Activated T-cell treated with anti-CD3 and anti-CD28 coated beads, Interleukin-2, amount 50 U/mL, for 48 hours (primary cell): ENCODE results near the gene ABHD16B.

ENCODE experiments used
- DNase-seq, 2 experiments: peaks; one replicate each; pipeline ENCODE4 v3.0.0-alpha.2; 2020

The ABHD16B gene

DNA sequence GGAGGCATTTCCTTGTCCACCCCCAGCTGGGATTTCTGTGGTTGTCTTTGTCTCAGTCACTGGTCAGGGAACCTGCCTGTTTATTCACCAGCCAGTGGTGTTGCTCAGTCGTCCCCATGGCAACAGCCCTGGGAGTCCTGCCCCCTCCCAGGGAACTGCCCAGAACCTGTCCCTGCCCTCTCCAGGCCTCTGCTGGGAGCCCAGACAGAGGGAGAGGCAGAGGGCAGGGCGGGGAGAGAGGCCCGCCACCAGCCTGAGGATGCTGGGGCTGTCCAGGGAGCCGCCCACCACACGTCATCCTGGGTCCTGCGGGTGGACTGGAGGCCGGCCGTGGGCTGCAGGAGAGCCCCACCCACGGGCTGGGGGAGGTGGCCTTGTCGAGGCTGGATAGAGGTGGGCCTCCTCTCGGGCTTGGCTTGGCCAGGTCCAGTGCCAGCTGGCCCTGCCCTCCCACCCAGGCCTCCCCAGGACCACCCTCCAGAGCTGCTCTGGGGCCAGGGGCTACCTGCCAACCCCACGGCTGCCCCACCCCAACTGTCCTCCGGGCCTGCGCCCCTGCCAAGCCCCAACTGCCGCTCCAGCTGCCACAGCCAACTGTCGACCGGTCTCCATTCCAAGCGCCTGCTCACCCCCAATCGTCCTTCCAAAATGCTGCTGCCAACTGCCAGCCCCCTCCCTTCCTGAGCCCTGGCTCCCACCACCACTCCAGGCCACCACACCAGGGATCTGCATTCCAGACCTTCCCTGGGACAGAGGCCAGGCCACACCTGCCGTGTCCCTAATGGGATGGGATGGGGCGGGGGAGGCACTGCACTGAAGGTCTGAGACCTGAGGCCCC, 26.1 kb upstream of the ABHD16B start:
- DNase-seq, result no peak

DNA sequence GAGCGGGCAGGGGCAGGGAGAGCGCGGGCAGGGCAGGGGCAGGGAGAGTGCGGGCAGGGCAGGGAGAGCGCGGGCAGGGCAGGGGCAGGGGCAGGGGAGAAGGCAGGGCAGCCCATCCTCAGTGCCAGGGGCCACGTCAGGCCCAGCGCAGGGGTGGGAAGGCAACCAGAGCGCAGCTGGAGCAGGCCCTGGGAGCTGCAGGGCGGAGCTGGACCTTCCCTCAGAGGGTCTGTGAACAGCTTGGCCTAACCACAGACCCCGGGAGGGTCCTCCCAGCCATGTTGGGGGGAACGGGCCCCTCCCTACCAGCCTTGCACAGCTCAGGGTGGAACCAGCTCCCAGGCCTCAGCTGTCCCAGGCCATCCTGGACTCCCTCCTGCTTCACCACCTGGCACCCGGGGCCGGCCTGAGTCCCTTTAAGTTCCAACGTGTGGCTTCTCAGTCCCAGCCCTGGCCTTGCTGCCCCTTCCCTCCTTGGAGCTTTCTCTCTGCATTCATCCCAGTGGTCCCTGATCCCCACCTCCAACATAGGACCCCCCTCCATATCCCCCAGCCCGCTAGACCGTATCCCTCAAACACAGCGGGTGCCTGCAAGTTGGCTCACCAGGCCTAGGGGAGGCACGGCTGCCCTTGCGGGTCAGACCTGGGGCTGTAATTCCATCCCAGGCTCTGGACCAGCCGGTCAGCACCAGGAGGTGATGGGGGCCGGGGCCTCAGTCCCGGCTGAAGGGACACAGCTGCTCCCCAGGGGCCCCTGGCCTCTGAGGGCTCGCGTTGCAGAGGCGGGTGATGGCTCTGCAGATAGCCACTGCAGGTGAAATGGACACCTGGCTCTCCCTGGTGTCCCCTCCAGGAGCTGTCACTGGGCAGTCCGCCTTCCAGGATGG, 24.6 kb upstream of the ABHD16B start:
- peak in 1 of 2 experiments; percentile 17 for DNase-seq

DNA sequence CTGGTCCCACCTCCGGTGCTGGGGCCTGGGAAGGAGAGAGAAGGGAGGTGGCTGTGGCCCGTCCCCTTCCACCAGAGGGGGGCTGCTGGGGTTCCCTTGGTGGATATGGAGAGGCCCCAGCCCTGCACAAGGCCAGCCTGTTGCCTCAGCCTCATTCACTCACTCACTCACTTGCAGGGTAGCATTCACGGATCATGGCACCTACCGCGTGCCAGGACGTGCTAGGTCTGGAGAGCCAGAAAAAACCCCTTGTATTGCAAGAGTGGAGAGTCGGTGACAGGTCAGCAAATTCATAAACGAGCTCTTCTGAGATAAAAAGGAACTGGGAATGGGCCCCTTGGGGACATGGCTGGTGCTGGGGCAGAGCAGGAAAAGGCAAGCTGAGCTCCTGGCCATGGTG, 23.8 kb upstream of the ABHD16B start:
- no peak for DNase-seq

DNA sequence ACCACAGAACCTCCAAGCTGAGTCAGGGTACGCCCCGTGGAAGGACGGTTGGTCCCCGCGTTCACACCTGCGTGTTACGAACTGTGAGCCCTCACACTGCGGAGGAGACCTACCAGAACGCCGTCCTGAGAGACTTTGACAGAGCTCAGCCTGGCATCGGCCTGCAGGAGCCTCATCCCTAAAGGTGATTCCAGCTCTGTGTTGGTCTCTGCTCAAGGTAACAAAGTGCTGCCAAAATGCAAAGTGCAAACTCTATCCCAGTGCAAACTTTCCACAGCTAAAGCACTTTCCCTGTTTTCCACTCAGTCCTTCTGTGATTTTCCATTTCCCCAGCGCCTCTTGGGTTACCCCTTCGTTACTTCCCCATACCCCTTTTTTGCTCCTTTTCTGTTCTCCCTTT, 21.7 kb upstream of the ABHD16B start:
- DNase-seq, result no peak

DNA sequence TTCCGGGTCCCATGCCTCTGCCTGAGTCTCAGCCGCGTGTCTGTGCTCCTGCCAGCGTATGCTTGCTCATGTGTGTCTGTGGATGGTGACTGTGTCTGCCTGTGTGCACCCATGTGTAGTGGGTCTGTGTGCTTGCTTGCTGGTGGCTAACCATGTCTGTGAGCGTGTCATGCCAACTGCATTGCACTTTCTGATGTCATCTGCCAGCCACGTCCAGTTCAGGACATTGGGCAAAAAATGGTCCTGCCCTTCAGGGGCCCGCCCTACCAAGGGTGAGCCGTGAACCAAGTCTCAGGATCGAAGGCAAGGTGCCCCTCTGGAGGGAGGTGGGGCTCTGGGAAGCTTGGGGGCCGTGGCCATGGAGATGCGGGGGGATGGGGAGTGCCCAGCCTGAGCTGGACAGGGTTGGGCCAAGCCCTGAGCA, 20.9 kb upstream of the ABHD16B start:
- DNase-seq, result no peak

DNA sequence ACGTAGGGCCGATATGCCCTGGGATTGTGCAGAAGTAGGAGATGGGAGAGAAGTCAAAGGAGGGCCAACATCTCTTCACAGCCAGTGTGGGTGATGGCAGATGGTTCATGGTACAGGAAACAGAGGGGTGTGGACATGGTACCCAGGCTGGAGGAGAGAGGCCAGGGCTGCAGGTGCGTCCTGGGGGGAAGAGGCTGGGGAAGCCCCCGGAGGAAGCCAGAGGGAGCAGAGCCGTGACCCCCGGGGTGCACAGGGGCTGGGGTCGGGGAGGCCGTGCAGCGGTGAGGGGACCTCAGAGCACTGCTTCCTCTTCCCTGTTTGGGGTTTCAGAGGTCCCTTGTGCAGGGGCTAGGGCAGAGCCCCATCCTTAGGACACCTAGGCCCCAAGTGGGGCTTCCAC, 19.0 kb upstream of the ABHD16B start:
- no peak for DNase-seq

DNA sequence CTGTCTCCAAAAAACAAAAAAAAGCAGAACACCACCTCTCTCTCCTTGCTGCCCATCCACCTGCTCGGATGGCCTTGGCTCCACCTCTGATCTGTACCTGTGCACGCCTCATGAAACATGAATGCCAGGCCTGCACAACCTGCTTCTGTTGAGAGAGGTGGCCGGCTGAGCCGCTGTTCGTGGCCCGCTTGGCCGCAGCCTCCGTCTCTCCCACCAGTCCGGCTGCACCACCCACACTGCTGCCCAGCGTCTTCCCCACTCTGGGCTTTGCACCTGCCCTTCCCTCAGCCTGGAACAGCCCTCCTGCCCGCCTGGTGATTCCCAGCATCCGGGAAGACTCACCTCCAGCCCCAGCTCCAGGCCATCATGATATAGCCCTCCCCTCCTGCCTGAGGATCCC, 18.1 kb upstream of the ABHD16B start:
- no peak for DNase-seq

DNA sequence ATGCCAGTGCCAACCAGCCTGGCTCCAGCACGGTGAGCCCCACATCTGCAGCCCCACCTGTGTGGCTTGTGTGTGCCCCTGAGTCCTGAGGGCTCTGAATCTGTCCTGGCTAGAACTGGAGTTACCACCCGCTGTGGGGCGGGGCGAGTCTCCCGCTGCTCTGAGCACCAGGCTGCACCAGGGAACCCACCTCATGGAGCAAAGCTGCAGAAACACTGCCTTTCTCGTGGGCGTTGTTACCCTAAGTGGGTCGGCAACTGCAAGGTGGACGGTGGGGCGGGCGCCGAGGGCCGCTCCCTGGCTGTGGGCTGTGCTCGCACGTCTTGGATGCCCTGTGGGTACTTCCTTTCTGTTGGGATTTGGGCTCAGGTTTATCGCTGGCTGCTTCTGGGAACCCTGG, 17.5 kb upstream of the ABHD16B start:
- DNase-seq, result peak in 1 of 2 experiments; percentile 19

DNA sequence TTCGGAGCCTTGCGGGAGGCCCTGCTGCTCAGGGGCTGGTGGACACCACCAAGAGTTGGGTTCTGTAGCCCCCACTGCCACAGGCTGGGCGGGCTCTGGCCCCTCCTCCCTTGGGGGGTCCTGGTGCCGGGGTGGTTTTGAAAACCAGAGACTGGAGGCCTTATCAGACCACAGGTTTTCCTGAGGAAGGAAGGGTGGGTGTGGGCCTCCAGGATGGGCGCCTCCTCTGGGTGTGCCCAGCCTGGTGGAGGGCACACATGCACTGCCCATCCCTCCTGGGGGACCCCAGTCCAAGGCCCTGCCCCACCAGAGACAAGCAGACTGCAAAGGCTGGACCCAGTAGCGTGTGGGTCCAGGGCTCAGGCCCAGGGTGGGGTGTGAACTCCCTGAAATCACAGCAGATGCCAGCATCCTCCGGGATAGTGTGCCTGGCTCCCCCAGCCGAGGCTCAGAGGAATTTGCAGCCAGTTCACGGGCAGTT, 16.7 kb upstream of the ABHD16B start:
- DNase-seq, result peak in 1 of 2 experiments; percentile 13

DNA sequence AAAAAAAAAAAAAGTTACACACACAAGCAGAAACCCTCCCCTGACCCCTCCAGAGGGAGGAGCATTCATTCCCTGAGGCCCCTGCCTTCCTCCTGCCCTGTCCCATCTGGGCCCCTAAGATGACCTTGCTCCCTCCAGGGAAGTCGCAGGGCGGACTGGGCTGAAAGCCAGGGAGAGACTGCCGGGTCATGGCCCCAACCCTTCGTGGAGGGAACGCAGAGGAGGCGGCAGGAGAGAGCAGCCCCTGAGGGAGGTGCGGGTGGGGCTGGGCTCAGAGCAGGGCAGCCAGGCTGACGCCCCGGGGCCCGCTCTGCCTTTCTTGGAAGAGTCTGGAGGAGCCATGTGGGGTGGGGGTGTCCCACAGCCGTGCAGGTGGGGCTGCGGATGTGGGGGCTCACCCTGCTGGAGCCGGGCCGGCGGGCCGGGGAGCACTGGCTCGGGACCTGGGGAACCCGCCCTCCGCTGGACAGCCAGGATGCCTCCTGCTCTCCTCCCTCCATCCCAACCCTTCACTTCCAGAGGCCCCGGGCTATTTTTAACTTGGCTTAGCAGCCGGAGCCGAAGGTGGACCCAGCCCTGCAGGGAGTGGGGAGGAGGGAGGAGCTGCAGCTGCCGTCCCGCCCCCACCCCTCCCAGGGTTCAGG, 15.0 kb upstream of the ABHD16B start:
- DNase-seq, result peak in 1 of 2 experiments; percentile 24

DNA sequence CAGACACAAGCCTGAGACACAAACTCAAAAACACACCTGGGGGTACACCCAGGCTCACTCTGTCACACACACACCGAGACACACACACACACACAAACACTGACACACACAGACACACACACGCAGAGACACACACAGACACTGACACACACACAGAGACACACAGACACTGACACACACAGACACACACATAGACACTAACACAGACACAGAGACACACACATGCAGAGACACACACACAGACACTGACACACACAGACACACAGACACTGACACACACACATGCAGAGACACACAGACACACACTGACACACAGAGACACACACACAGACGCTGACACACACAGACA, 14.4 kb upstream of the ABHD16B start:
- peak in 1 of 2 experiments; percentile 14 for DNase-seq

DNA sequence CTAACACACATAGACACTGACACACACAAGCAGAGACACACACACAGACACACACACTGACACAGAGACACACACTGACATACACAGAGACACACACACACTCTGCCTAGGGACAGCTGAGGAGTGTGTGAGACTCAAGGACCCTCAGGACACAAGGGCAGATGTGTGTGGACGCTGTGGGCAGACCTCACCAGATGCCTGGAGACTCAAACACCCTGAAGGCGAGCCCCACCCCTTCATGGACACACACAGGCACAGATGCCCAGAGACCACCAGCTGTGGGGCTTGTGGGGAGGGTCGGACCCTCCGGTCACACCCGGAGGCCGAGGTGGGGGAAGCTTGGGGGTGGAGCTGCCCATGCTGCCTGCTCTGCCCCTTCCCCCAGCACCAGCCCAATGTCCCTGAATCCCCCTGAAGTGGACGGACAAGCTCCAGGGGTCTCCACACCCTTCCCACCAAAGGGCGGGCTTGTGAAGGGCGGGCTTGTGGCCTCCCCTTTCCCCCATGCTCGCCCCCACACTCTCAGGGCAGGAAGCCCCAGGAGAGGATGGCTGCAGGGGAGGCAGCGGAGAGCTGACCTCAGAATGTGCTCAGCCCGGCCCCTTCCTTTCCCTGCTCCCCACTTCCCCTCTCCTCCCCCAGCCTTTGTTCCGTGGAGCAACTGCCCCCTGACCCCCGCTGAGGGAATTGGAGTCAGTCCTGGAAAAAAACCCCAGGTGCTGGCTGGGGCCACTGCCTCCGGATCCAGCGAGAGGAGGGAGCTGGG, 13.9 kb upstream of the ABHD16B start:
- DNase-seq, result peak in 1 of 2 experiments; percentile 20

DNA sequence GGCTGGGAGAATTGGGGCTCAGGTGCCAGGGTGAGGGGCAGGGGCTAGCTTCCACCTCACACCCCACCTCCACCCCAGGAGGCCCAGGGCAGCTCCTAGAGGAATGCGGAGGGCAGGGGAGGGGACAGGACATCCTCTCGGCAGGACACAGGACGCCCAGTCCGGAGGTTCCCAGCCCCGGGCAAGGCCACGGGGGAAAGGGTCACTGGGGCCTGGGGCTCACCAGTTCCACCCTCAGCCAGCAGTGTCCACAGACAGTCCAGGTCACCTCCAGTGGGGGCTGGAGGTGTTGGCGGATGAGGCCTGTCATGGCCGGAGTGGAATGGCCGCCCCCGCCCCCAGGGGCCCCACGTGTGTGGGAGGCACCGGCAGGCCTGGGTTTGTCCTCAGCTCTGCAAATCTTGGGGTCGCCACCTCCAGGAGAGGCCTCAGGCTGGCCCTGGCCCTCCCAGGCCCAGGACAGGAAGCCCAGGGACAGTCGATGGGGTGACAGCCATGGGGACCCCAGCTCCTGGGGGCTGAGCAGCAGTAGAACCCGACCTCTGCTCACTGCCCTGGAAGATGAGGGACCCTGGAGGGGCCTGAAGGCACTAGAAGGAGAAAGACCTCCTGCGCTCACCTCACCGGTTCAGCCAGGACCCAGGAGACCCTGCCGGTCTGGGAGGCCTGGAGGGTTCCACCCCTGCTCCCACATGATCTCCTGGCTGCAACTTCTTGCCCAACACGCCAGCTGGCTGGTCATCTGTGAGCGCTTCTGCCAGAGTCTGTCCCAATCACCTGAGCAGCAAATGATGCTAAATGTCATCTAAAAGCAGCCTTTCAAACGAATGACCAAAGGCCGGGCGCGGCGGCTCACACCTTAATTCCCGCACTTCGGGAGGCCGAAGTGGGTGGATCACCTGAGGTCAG, 13.0 kb upstream of the ABHD16B start:
- no peak for DNase-seq

DNA sequence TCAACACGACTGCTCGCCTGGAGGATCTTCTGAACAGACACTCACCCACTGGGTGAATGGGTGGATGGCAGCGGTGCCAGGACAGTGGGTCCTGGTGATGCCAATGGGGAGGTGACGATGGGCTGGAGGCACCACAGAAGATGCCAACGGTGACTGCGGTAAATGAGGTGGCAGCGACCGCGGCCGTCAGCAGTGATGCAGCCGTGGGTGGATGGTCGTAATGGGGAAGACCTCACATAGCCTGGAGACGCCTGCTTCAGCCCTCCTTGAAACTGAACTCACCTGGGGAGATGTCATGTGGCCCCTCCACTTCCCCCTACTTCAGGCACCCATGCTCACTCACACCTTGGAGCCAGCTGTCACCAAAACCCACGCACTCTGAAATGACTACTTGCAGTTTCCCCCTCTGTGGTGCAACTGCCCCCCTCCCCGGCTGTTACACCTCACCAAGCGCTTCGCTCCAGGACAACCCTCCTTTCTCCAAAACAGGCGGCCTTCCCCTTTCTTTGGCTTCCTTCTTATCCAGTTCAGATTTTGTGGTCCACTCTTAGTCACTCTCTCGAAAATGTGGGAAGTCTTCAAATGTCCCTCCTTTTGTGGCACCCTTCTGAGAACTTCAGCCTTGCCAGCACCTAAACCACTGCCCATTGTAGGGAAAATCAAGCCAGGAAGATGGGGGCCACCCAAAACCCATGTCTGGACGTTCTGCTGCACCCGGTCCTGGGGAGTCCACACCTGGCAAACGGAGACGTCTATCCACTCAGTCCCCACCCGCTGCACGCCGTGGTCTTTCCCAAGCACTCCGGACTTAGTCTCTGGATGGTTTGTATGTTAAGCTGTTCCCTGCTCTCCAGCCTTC, 10.4 kb upstream of the ABHD16B start:
- DNase-seq, result peak; percentile 74 to 79

DNA sequence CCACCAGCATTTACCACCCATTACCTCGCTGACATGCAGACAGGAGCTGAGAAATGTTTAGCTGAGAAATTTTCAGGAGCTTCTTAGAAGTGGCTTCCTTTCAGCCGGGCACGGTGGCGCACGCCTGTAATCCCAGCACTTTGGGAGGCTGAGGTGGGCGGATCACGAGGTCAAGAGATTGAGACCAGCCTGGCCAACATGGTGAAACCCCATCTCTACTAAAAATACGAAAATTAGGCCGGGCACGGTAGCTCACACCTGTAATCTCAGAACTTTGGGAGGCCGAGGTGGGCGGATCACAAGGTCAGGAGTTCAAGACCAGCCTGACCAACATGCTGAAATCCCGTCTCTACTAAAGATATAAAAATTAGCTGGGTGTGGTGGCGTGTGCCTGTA, 9.8 kb upstream of the ABHD16B start:
- DNase-seq, result peak in 1 of 2 experiments; percentile 21

DNA sequence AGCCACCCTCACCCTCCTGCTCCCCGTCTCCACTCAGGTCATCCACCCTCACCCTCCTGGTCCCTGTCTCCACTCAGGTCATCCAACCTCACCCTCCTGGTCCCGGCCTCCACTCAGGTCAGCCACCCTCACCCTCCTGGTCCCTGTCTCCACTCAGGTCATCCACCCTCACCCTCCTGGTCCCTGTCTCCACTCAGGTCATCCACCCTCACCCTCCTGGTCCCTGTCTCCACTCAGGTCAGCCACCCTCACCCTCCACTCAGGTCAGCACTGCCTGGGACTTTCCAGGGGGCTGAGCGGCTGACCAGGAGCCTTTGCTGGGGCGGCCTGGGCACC, 7.6 kb upstream of the ABHD16B start:
- DNase-seq, result peak in 1 of 2 experiments; percentile 26

DNA sequence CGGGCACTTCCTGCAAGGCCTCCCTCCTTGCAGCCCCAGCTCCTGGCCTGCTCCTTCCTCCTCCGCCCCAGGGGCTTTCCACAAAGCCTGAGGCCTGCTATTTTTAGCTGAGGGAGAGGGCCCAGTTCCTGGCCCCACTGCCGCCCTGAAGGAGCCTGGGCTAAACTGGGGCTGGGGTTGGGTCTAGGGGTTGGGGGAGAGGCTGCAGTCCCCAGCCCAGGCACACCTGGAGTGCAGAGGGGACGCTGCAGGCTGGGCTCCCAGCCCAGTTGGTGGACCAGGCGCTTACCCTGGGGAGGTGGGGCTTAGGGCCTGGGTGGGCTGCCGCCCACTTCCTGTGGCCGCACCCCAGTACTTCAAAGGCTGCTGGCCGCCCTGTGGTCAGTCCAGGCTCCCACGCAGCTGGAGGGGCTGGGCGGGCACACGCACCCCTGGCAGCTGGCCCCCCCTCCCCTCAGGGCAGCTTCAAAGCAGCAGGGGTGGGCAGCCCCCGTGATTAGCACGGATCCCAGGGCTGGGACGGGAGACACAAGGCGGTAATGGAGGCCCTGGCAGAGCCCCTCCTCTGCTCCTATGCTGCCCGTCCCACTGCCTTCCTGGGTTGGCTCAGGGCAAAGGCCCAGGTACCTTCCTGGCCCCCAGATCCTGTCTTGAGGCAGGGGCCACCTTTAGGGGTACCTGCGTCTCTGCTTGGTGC, 7.1 kb upstream of the ABHD16B start:
- DNase-seq, result peak in 1 of 2 experiments; percentile 28

DNA sequence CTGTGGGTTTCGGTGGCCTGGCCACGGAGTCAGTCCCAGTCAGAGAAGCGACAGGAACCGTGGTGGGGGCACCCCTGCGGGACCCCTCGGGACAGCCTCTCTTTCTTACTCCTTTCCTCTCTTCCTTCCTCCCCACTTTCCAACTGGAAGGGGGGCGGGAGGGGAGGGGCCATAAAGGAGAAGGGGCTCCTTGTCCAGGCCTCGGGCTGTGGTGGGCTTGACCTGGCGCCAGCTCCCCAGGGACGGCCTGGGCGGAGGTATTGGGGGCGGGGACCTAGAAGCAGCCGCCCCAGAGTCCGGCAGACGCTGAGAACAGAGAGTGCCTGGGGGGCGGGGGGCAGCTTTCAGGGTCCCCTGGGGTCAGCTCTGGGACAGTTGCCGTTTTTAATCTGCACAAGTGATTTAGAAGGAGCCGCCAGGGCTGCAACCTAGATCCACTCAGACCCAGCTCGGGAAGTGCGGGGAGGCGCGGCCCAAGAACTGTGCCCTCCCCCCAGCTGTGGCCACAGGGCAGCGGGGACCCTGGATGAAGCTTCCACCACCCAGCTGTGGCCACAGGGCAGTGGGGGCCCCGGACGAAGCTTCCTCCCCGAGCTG, 6.4 kb upstream of the ABHD16B start:
- DNase-seq, result peak in 1 of 2 experiments; percentile 20

DNA sequence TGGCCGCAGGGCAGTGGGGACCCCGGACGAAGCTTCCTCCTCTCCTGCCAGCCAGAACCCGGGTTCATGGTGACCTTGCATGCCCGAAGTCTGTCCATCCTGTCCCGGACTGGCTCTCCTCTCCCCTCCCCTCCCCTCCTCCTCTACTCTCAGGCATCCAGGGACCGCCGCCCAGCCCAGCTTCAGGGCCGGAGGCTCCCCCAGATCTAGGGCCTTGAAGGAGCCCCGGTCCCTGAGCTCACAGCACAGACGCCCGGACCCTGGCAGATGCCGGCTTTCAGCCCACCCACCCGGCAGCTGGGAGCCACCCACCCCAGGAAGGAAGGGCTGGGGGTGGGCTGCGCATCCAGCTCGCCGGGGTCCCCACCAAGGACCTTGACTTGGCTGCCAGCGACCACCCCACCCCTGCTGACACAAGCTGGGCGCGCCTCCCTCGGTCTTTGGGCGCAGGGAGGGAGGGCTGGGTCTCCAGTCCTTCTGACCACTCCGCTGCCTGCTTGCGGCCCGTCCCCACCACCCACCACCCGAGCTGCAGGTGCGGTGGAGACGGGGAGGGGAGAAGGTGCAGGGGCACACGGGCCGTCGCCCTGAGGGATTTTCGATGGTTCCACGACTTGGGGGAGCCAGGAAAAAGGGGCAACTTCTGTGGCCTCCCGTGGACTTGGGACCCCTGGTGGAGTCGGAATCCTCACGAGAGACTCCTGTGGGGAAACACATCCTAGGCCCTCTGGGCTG, 5.8 kb upstream of the ABHD16B start:
- DNase-seq, result no peak
